Thyroid gland (tissue), 4 donors: Measurements from ENCODE around the gene SPCS2. TPM values are rescaled to one million over a fixed set of nuclear protein-coding genes. Genes with fewer than 3 reads are reported as not detected.

Experiments
- DNase-seq, 2 donors: peaks; one replicate each; pipeline ENCODE4 v3.0.0-alpha.2; 2019
- H3K27ac ChIP-seq, 3 donors: fragments of 200-600 bp; sonication (generic); 1 replicate in 2 of 3; 2 replicates in 1 of 3; pipeline ENCODE4 v1.5.1; 2016 to 2019; ENCODE audit warnings: mild to moderate bottlenecking in 1 of 3, moderate library complexity in 1 of 3
- H3K27me3 ChIP-seq: fragments of 200-600 bp; sonication (generic); one replicate; pipeline ENCODE4 v1.5.1; 2019
- H3K36me3 ChIP-seq, 2 donors: fragments of 200-600 bp; sonication (generic); one replicate each; pipeline ENCODE4 v1.5.1; 2016 to 2019
- H3K4me1 ChIP-seq, 2 donors: fragments of 200-600 bp; sonication (generic); one replicate each; pipeline ENCODE4 v1.5.1; 2017 to 2019
- H3K4me3 ChIP-seq, 3 donors: fragments of 200-600 bp; sonication (generic); replicated peaks in 1 of 3; 1 replicate in 2 of 3; 2 replicates in 1 of 3; pipeline ENCODE4 v1.5.1; 2016; ENCODE audit warnings: mild to moderate bottlenecking in 1 of 3
- H3K9me3 ChIP-seq: fragments of 200-600 bp; sonication (generic); one replicate; pipeline ENCODE4 v1.5.1; 2017
- POLR2A ChIP-seq, 2 donors: fragments of 450-650 bp; IDR thresholded peaks; one replicate each; pipeline ENCODE4 v1.6.1; 2017; ENCODE audit warnings: antibody characterized with exemption in 2 of 2, mild to moderate bottlenecking in 2 of 2, moderate library complexity in 1 of 2
- WGBS, 2 donors: methylation state at CpG; one replicate each; pipeline ENCODE4 v1.1.5; 2017; 5-methylcytosine and 5-hydroxymethylcytosine counted together
- intact Hi-C: fragments of 100-400 bp; cut with DNase I; formaldehyde crosslinking; loops from one replicate; pipeline ENCODE4 v1.15.1; 2023
- total RNA-seq, 4 donors: library from RNA; depleted of rRNA; stranded (reverse); fragments of >200 nt; gene quantifications; one replicate each; pipeline ENCODE4 v1.2.3, GENCODE V29; 2016
- TF ChIP-seq, protein P1 (sequence below), 6 experiments: fragments of 200-600 bp in 3 of 6; fragments of 450-650 bp in 3 of 6; sonication (generic) in 3 of 6; IDR thresholded peaks; one replicate each; pipeline ENCODE4 v1.5.1; 2016 to 2019; ENCODE audit warnings: antibody characterized with exemption in 6 of 6, mild to moderate bottlenecking in 2 of 6, inconsistent platforms in 1 of 6, moderate library complexity in 1 of 6

The SPCS2 gene
- total RNA-seq, 4 donors from 2014 or later = 53.6 to 229 (median 120) TPM

GRCh38 chr11:74942073-74942759 is 6.8 kb upstream of the SPCS2 start:
- no peaks in the 10 kb centered on the region for H3K4me1 ChIP-seq
- TF ChIP-seq, protein P1, sequence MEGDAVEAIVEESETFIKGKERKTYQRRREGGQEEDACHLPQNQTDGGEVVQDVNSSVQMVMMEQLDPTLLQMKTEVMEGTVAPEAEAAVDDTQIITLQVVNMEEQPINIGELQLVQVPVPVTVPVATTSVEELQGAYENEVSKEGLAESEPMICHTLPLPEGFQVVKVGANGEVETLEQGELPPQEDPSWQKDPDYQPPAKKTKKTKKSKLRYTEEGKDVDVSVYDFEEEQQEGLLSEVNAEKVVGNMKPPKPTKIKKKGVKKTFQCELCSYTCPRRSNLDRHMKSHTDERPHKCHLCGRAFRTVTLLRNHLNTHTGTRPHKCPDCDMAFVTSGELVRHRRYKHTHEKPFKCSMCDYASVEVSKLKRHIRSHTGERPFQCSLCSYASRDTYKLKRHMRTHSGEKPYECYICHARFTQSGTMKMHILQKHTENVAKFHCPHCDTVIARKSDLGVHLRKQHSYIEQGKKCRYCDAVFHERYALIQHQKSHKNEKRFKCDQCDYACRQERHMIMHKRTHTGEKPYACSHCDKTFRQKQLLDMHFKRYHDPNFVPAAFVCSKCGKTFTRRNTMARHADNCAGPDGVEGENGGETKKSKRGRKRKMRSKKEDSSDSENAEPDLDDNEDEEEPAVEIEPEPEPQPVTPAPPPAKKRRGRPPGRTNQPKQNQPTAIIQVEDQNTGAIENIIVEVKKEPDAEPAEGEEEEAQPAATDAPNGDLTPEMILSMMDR (IDR thresholded peaks at IDR 0.05) = no peak
- no peak for TF ChIP-seq POLR2A (IDR thresholded peaks at IDR 0.05)
- H3K27me3 ChIP-seq = no peaks in the 10 kb centered on the region
- H3K9me3 ChIP-seq = no peaks in the 10 kb centered on the region
- no peaks in the 10 kb centered on the region for H3K36me3 ChIP-seq
- no peak overlapping the region for H3K27ac ChIP-seq
- intact Hi-C loops = no loop called here
- DNase-seq = no peak
- H3K4me3 ChIP-seq = no peak overlapping the region
- 88 to 90% methylated on average over 5 of the region's 5 CpGs for WGBS, 2 donors

- DNase-seq = no peak
- Histone ChIP-seq H3K4me3 (peak overlapping the region; percentile 42 to 68 (median 52)), H3K9me3 (no peaks in the 10 kb centered on the region), H3K27me3 (no peaks in the 10 kb centered on the region), H3K27ac (peak overlapping the region in 2 of 3 donors; percentile 63 to 78), H3K36me3 (no peaks in the 10 kb centered on the region), H3K4me1 (peaks cover 11 to 12% of the 10 kb centered on the region in 2 donors)
- 0 to 2% methylated on average over 9 of the region's 9 CpGs for WGBS, 2 donors
- no peak for TF ChIP-seq POLR2A (IDR thresholded peaks at IDR 0.05)
- TF ChIP-seq, protein P1 (IDR thresholded peaks at IDR 0.05) = no peak
- intact Hi-C loops = no loop called here
Measured at GRCh38 chr11:74948546-74948897, 544 bp upstream of the SPCS2 start.

- WGBS, 2 donors = 1% methylated on average over 6 of the region's 6 CpGs
- Histone ChIP-seq H3K4me1 (peaks cover 11 to 12% of the 10 kb centered on the region in 2 donors), H3K27ac (peak overlapping the region in 2 of 3 donors; percentile 63 to 78), H3K4me3 (peak overlapping the region; percentile 42 to 68 (median 45)), H3K27me3 (no peaks in the 10 kb centered on the region), H3K9me3 (no peaks in the 10 kb centered on the region), H3K36me3 (no peaks in the 10 kb centered on the region)
- DNase-seq = peak in 1 of 2 donors; percentile 12
- no peak for TF ChIP-seq POLR2A (IDR thresholded peaks at IDR 0.05)
- TF ChIP-seq, protein P1 (IDR thresholded peaks at IDR 0.05) = no peak
- intact Hi-C loops = no loop called here
Measured at GRCh38 chr11:74949753-74950137, 679 bp downstream of the SPCS2 start.

DNA sequence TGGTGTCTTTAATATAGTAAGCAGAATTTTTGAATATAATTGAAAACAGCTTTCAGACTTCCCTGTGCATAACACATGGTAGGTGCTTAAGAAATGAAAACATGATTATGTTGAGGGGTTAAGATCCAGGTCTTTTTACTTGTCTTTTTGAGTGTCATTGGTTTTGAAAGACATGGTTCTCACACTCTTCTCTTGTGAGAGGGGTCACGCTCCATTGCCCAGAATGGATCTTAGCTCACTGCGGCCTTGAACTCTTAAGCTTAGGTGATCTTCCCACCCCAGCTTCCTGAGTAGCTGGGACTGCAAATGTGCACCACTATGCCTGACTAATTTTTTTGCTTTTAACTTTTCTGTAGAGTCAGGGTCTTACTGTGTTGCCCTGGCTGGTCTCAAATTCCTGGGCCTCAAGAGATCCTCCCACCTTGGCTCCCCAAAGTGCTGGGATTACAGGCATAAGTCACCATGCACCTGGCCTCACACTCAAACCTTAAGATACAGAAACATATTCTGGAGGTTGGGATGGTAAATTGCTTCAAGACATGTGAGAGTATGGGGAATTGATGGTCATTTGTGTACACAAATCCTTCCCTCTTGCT is 1.4 kb downstream of the SPCS2 start:
- WGBS, 2 donors = 35 to 69% methylated on average over 2 of the region's 2 CpGs
- peak; percentile 6 to 8 for DNase-seq
- H3K27me3 ChIP-seq = no peaks in the 10 kb centered on the region
- peak overlapping the region; percentile 35 to 68 (median 45) for H3K4me3 ChIP-seq
- no peaks in the 10 kb centered on the region for H3K36me3 ChIP-seq
- intact Hi-C loops = no loop called here
- peaks cover 11 to 12% of the 10 kb centered on the region in 2 donors for H3K4me1 ChIP-seq
- no peaks in the 10 kb centered on the region for H3K9me3 ChIP-seq
- TF ChIP-seq POLR2A (IDR thresholded peaks at IDR 0.05) = no peak
- TF ChIP-seq, protein P1 (IDR thresholded peaks at IDR 0.05) = no peak
- H3K27ac ChIP-seq = peak overlapping the region in 1 of 3 donors; percentile 78

- no peaks in the 10 kb centered on the region for H3K27me3 ChIP-seq
- DNase-seq = no peak
- no peaks in the 10 kb centered on the region for H3K36me3 ChIP-seq
- H3K4me3 ChIP-seq = no peak overlapping the region
- H3K27ac ChIP-seq = no peak overlapping the region
- peaks cover 12 to 13% of the 10 kb centered on the region in 2 donors for H3K4me1 ChIP-seq
- WGBS, 2 donors = 94 to 96% methylated on average over 8 of the region's 8 CpGs
- intact Hi-C loops = no loop called here
- TF ChIP-seq, protein P1 (IDR thresholded peaks at IDR 0.05) = no peak
- TF ChIP-seq POLR2A (IDR thresholded peaks at IDR 0.05) = no peak
- no peaks in the 10 kb centered on the region for H3K9me3 ChIP-seq
Measured at GRCh38 chr11:74951226-74951625, 2.2 kb downstream of the SPCS2 start.
